T-helper 2 cell treated with Interferon-gamma antibody and Interleukin-4, amounts not matched to agents 5 μg/mL and 100 μg/mL, for 36 hours (primary cell): ENCODE measurements around the gene PLAAT2.

Source experiments
- DNase-seq: peaks from one replicate; pipeline ENCODE4 v3.0.0; 2021; ENCODE audit warnings: low spot score
- H3K27ac Mint-ChIP-seq: one replicate; pipeline ENCODE4 v1.8.0; 2021; ENCODE audit warnings: mild to moderate bottlenecking, mixed read lengths
- H3K27me3 Mint-ChIP-seq: one replicate; pipeline ENCODE4 v1.8.0; 2021; ENCODE audit warnings: low read depth, mixed read lengths
- H3K36me3 Mint-ChIP-seq: one replicate; pipeline ENCODE4 v1.8.0; 2021; ENCODE audit warnings: low read depth, mixed read lengths
- H3K4me1 Mint-ChIP-seq: one replicate; pipeline ENCODE4 v1.8.0; 2021; ENCODE audit warnings: low read depth, mixed read lengths
- H3K4me3 Mint-ChIP-seq: one replicate; pipeline ENCODE4 v1.8.0; 2022; ENCODE audit warnings: mild to moderate bottlenecking, moderate library complexity, mixed read lengths
- H3K9me3 Mint-ChIP-seq: one replicate; pipeline ENCODE4 v1.8.0; 2021; ENCODE audit warnings: mixed read lengths

Gene PLAAT2

DNA sequence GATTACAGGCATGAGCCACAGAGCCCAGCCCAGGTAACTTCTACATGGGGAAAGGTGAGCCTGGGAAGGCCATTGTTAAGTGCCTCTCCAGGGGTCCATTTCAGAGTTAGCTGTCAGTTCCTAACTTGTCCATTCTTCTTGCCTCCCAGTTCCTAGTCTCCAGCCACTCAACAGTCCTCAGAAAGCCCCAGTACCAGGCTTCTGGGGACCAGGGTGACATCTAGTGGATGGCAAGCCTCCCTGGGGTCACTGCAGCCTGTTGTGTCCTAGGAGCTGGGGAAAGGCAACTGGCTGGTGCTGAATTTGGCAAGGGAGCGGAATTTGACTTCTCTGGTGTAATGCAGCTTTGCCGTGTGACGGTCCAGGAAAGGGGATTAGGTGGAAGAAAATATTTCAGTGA is 55.2 kb downstream of the PLAAT2 start:
- H3K27me3 Mint-ChIP-seq: no peaks in the 10 kb centered on the region
- no peaks in the 10 kb centered on the region for H3K36me3 Mint-ChIP-seq
- no peak overlapping the region for H3K4me3 Mint-ChIP-seq
- peaks cover 14% of the 10 kb centered on the region for H3K4me1 Mint-ChIP-seq
- no peak overlapping the region for H3K27ac Mint-ChIP-seq
- no peaks in the 10 kb centered on the region for H3K9me3 Mint-ChIP-seq
- DNase-seq: peak; percentile 16

DNA sequence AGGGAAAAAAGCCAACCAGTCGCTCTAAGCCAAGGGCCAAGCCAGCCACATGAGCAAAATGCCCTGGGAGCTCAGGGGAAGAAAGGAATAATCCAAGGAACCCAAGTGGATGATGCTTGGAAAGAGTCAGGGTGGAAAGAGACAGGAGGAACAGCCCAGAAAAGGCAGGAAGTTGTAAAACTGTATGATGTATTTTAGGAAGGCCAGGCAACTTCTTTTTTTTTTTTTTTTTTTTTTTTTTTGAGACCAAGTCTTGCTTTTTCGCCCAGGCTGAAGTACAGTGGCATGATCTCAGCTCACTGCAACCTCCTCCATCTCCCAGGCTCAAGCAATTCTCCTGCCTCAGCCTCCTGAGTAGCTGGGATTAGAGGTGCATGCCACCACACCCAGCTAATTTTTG is 55.7 kb downstream of the PLAAT2 start:
- Mint-ChIP-seq H3K27ac (no peak overlapping the region), H3K9me3 (no peaks in the 10 kb centered on the region), H3K36me3 (no peaks in the 10 kb centered on the region), H3K27me3 (no peaks in the 10 kb centered on the region), H3K4me3 (no peak overlapping the region), H3K4me1 (peaks cover 15% of the 10 kb centered on the region)
- DNase-seq: no peak

DNA sequence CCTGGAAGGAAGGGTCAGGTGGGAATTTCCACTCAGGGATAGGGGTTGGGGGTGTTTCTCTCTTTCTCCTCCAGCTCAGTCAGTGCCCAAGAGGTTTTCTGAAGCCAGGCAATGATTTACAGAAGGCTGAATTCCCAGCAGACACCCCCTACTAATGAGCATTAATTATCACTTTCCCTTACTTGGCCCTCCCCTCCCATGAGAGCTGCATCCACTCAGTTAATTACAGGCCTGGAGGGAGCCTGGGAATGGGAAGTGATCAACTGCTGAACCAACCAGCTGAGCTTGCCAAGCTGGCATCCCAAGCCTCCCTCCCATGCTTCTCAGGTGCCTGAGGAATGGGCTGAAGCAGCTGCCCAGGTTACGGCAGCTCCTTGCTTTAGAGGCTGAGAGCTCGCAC is 56.3 kb downstream of the PLAAT2 start:
- H3K27me3 Mint-ChIP-seq: no peaks in the 10 kb centered on the region
- no peak overlapping the region for H3K27ac Mint-ChIP-seq
- peaks cover 4% of the 10 kb centered on the region for H3K9me3 Mint-ChIP-seq
- H3K36me3 Mint-ChIP-seq: no peaks in the 10 kb centered on the region
- no peak for DNase-seq
- no peak overlapping the region for H3K4me3 Mint-ChIP-seq
- H3K4me1 Mint-ChIP-seq: peaks cover 19% of the 10 kb centered on the region

DNA sequence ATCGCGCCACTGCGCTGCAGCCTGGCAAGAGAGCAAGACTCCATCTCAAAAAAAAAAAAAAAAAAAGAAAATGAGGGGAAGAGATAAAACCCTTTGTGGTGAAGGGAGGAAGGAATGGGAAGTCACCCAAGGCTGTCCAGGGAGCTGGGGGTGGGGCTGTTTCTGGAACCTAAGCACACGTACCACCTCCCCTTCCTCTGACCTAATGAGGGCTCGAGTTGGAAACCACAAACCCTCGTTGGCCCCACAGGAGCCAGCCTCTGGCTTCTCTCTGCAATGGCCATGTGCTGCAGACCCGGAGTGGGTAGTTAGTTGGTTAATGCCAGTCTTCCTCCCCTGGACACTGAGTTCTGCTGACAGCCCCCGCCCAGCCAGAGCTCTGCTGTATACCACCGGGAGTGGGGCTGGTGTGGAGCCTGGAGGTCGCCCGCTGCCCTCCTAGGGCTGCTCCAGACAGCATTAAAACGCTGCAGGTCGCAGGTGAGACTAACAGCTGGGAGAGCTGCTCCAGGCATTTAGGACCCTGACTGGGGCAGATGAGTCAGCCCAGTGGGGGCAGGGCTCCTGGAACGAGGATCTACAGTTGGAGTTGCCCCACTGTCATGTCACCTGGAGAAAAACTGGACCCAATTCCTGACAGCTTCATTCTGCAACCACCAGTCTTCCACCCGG is 57.2 kb downstream of the PLAAT2 start, which contains the start of gene LGALS12:
Gene LGALS12 (plus strand): TSS at position 228 of the 672 bp plus-strand sequence. CDS start 375 bp downstream, at position 603.
- peak within 1 kb of the TSS; percentile 16 for H3K4me3 Mint-ChIP-seq
- H3K27ac Mint-ChIP-seq: no peak within 1 kb of the TSS
- no peaks in the 10 kb centered on the region for H3K36me3 Mint-ChIP-seq
- H3K4me1 Mint-ChIP-seq: peaks cover 19% of the 10 kb centered on the region
- H3K9me3 Mint-ChIP-seq: peaks cover 9% of the 10 kb centered on the region
- H3K27me3 Mint-ChIP-seq: no peaks in the 10 kb centered on the region
- no peak for DNase-seq

DNA sequence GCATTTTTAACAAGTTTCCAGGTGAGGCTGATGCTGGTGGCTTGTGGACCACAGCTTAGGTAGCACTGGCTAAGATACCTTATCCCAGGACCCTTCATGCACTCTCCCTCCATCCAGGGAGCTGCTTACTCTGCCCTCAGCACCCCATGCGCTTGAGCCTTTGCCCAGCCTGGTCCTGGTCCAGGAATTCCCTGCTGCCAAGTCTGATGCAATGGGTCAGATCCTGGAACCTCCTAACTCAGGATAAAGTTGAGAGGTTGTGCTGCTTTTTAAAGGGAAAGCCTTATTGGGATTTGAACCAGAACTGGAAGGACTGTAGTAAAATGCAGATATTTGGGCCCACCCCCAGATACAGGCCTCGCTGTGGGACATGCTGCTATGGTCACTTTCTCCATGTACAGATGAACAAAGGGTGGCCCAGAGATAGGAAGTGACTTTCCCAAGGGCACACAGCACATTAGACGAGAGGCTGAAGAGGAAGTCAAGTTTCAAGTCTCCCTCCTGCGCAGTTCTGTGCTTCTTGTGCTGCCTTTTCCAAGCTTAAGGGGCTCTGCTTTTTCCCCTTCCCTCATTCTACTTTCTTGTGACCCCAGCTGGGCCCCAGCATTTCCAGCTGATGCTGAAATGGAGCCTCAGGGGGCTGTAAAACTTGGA is 58.1 kb downstream of the PLAAT2 start:
- Mint-ChIP-seq H3K27ac (no peak overlapping the region), H3K36me3 (peaks cover 2% of the 10 kb centered on the region), H3K27me3 (peaks cover 4% of the 10 kb centered on the region), H3K4me1 (peaks cover 19% of the 10 kb centered on the region), H3K4me3 (no peak overlapping the region), H3K9me3 (peaks cover 18% of the 10 kb centered on the region)
- DNase-seq: no peak

DNA sequence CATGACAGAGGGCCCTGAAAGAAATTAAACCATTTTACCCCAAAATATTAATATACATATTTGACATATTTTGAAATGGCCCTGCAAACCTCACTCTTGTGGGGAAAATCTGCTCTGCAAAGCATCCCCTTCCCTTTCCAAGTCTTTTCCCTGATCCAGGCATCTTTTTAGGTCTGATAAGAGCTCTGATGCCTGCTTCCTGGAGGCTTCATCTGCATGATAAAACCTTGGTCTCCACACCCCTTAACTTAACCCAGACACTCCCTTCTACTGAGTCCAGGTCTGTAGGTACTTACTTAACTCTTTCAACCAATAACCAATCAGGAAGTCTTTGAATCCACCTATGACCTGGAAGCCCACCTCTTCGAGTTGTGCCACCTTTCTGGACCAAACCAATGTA is 59.1 kb downstream of the PLAAT2 start:
- Mint-ChIP-seq H3K9me3 (peaks cover 28% of the 10 kb centered on the region), H3K27me3 (peaks cover 4% of the 10 kb centered on the region), H3K36me3 (peaks cover 2% of the 10 kb centered on the region), H3K4me1 (peaks cover 19% of the 10 kb centered on the region), H3K4me3 (no peak overlapping the region), H3K27ac (no peak overlapping the region)
- no peak for DNase-seq

- Mint-ChIP-seq H3K4me3 (no peak overlapping the region), H3K4me1 (peaks cover 19% of the 10 kb centered on the region), H3K36me3 (peaks cover 2% of the 10 kb centered on the region), H3K9me3 (peaks cover 32% of the 10 kb centered on the region), H3K27ac (no peak overlapping the region), H3K27me3 (peaks cover 8% of the 10 kb centered on the region)
- DNase-seq: no peak
These were observed 59.7 kb downstream of the PLAAT2 start for GRCh38 chr11:63503492-63503891.
